NB4 (cell line): ENCODE measurements around the gene ARPP21.

Experiments used
- CTCF ChIP-seq: IDR thresholded peaks from one replicate; pipeline ENCODE4 v1.5.1; 2012; ENCODE audit warnings: low read depth, low read length
- POLR2A ChIP-seq: IDR thresholded peaks from 2 replicates; pipeline ENCODE4 v1.6.1; 2011; ENCODE audit warnings: mild to moderate bottlenecking; ENCODE audit not compliant: insufficient read length; ENCODE audit errors: extremely low read depth

- TF ChIP-seq CTCF (no peak), POLR2A (no peak)
These were observed 142.2 kb downstream of the ARPP21 start for GRCh38 chr3:35781558-35781957.
